GM20431 (cell line): Measurements from ENCODE around the gene SLC37A1.
"Not testable (repeated sequence)": the region's sequence is repeated elsewhere in the genome, so short reads cannot be mapped to it uniquely, and the experiment has no call there.

Source experiments
- in situ Hi-C: fragments of 300-500 bp; cut with MseI, MboI; formaldehyde crosslinking; loops from one replicate; pipeline ENCODE4 v1.15.0; 2020; ENCODE audit warnings: low sequenced_read_pairs; ENCODE audit not compliant: unreplicated experiment

Gene SLC37A1

GRCh38 chr21:42598159-42598735 lies 84.6 kb downstream of the SLC37A1 start:
- in situ Hi-C loops: loop anchor here (25.0 kb wide), 1 partner anchor 214 kb away; no protein-coding TSS in a partner anchor

DNA sequence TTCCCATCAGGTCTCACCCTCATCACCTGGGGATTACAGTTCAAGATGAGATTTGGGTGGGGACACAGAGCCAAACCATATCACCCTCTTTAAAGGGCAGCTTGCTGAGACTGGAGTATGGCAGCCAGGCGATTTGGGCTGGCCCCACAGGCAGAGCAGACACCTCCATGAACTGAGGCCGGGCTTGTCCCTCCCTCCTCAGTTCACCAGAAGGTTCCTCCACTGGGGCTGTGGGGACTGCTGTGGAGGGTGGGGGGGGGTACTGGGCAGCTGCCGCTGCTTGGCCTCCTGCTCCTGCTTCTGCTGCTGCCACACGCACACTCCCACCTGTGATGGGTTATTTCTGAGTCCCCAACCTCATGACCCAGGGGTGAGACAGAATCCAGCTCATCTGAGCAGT lies 85.8 kb downstream of the SLC37A1 start:
- in situ Hi-C loops: loop anchor here (25.0 kb wide), 1 partner anchor 213 kb away; no protein-coding TSS in a partner anchor

- in situ Hi-C loops: loop anchor here (25.0 kb wide), 1 partner anchor 212 kb away; no protein-coding TSS in a partner anchor
Measured at GRCh38 chr21:42599962-42600361, 86.3 kb downstream of the SLC37A1 start.

DNA sequence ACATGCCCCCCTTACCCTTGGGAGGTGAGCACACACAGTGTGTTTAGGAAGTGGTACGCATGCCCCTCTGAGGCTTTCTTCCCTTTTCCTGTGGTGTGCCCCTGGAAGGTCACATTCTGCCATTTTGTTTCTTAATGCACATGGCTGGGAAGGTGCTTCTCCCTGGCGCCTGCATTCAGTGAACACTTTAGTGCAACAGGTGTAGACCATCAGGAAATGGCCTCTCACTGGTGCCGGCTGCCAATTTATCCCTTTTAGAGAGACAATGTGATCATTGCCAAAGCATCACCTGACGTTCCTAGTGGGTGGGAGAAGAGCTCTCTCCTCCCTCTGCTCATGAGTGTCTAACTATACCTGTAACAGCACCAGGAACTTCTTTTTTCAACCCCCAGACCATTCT lies 88.0 kb downstream of the SLC37A1 start:
- in situ Hi-C loops: no loop called here

GRCh38 chr21:42607102-42607501 lies 93.5 kb downstream of the SLC37A1 start:
- in situ Hi-C loops: no loop called here

DNA sequence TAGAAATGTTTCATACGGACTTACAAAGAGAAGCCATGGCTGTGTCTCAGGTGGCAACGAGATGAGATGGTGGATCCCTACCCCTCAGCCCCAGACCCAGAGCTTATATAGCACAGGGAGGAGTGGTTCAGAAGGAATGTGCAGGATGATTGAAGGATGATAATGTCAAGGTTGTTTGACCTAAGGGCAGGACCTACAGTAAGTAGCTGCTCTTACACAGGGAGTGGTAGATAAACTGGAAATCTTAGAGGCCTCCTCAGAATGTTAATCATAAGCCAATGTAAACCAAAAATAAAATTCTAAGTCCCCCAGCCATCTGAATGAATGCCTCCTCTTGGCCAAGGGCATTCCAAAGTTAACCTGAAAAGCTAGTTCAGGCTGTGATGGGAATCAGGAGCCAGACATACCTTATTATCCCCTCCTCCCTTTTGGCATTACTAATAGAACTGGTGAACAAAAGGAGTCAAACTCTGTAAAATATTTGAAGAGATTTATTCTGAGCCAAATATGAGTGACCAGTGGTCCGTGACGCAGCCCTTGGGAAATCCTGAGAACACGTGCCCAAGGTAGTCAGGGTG lies 94.0 kb downstream of the SLC37A1 start:
- in situ Hi-C loops: no loop called here

- in situ Hi-C loops: no loop called here
Measured at GRCh38 chr21:42608446-42608845, 94.8 kb downstream of the SLC37A1 start.

GRCh38 chr21:42609811-42610210 lies 96.2 kb downstream of the SLC37A1 start:
- in situ Hi-C loops: no loop called here

DNA sequence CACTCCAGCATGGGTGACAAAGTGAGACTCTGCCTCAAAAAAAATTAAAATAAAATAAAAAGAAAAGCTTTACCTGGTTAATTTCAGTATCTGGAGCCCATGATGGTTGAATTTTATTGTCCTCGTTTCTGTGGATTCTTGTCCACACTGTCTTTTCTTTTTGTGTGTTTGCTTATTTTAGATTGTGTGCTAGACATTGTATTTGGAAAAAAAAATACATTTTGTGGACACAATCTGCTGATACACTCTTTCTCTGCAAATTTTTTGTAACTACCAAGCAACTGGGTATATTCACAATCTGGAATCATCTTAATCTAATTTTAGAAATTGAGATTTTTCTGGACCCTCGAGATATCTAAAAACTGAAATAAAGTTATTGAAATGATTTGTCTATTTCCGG lies 98.2 kb downstream of the SLC37A1 start:
- in situ Hi-C loops: no loop called here

DNA sequence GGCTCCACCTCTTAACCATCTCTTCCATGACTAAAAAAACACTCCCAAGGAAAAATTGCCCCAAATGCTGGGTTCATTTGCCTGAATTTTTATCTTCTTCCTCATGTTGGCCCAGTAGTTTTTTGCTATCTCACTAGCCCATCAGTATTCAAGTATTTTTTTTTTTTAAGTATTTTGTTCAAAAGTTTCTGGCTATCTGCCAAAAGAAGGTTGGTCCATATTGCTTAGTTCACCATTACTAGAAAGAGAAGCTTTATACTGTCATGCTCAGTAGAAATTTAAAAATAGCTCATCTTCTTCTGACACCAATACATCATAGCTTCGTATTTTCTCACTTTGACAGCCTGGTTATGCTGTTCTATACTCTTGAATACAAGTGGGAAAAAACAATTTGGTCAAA lies 98.7 kb downstream of the SLC37A1 start:
- in situ Hi-C loops: no loop called here

DNA sequence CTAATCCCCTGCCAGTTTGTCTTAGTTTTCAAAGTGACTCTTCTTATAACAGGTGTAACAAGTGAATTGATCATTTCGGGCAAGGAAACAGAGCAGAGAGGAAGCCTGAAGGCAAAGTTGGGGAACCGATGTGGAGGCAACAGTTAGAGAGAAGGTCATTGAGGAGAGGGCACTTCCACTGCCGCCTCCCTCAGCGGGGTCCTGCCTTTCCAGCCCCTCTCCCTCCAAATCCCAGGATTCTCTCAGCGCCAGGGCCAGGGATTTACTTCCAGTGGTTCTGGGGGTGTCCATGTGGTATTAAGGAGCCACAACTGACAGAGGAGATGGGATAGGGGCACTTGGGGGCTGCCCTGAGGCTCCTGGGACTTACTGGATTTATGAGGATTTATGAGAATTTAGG lies 100.1 kb downstream of the SLC37A1 start:
- in situ Hi-C loops: no loop called here

GRCh38 chr21:42614396-42614795 lies 100.7 kb downstream of the SLC37A1 start:
- in situ Hi-C loops: no loop called here

GRCh38 chr21:42614811-42615351 lies 101.2 kb downstream of the SLC37A1 start:
- in situ Hi-C loops: no loop called here

GRCh38 chr21:42615377-42615776 lies 101.7 kb downstream of the SLC37A1 start:
- in situ Hi-C loops: not testable (repeated sequence)

DNA sequence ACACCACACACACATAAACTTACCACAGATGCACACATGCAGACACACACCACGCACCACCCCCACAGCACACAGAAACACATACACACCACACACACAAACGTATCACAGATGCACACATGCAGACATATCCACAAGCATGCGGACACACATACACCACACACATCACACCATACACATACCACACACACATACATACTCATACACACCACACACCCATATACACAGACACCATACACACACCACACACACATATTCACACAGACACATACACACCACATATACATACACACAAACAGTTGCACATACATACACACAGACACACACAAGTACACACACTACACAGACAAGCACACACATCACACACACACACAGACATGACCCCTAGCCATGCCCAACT lies 102.3 kb downstream of the SLC37A1 start:
- in situ Hi-C loops: no loop called here

- in situ Hi-C loops: no loop called here
Measured at GRCh38 chr21:42616446-42616845, 102.8 kb downstream of the SLC37A1 start.

GRCh38 chr21:42616941-42617340 lies 103.3 kb downstream of the SLC37A1 start:
- in situ Hi-C loops: no loop called here

- in situ Hi-C loops: no loop called here
Measured at GRCh38 chr21:42617486-42617885, 103.8 kb downstream of the SLC37A1 start.

GRCh38 chr21:42618707-42619102 lies 105.1 kb downstream of the SLC37A1 start:
- in situ Hi-C loops: no loop called here

- in situ Hi-C loops: no loop called here
Measured at GRCh38 chr21:42619166-42619565, 105.5 kb downstream of the SLC37A1 start.

DNA sequence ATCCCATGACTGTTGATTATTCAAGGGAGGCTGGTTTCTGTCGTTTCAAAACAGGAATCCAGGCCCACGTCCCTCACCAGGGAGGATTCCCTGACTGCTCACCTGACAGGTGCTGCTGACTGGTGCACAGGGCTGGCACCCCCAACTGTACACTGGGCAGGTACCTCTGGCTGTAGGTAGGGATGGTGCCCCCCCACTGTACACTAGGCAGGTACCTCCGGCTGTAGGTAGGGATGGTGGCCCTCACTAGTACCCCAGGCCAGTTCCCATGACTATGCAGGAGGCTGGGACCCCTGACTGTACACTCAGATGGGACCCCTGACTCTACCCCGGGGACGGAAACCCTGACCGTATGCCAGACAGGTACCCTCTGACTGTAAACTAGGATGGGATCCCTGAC lies 106.2 kb downstream of the SLC37A1 start:
- in situ Hi-C loops: no loop called here
